ENCODE measurements around the gene NHS. TPM values are rescaled to one million over a fixed set of nuclear protein-coding genes. Genes with fewer than 3 reads are reported as not detected.

NHS gene
- total RNA-seq, 1 experiment from 2014 or later, result 5.7 TPM

GRCh38 chrX:17587366-17587765, 212.4 kb downstream of the NHS start:
- TF ChIP-seq JUND (IDR thresholded peaks at IDR 0.05) (no peak), CEBPB (IDR thresholded peaks at IDR 0.05; ENCODE audit: low read depth) (no peak), ZNF274 (IDR thresholded peaks at IDR 0.05; ENCODE audit: low read depth, low read length) (no peak), POLR2AphosphoS5 (IDR thresholded peaks at IDR 0.05; ENCODE audit: low read depth, low read length) (no peak), SRF (IDR thresholded peaks at IDR 0.05; ENCODE audit: low read depth) (no peak), CBX3 (IDR thresholded peaks at IDR 0.05; ENCODE audit: low read depth) (no peak), FOSL1 (IDR thresholded peaks at IDR 0.05; ENCODE audit: low read depth) (no peak), ZFX (IDR thresholded peaks at IDR 0.05) (no peak), SP1 (IDR thresholded peaks at IDR 0.05; ENCODE audit: low read depth) (no peak), REST (IDR thresholded peaks at IDR 0.05; ENCODE audit: low read depth) (no peak), ATF3 (IDR thresholded peaks at IDR 0.05) (no peak), YY1 (IDR thresholded peaks at IDR 0.05; ENCODE audit: extremely low read depth, insufficient replicate concordance, low read depth, low read length) (no peak), EGR1 (IDR thresholded peaks at IDR 0.05; ENCODE audit: low read depth) (no peak), POLR2A (IDR thresholded peaks at IDR 0.05; ENCODE audit: borderline replicate concordance, extremely low read depth, insufficient read depth, insufficient read length) (no peak), MAX (IDR thresholded peaks at IDR 0.05) (no peak), ELF1 (IDR thresholded peaks at IDR 0.05; ENCODE audit: borderline replicate concordance, low read depth) (no peak), EZH2 (IDR thresholded peaks at IDR 0.05) (no peak), ZBTB33 (IDR thresholded peaks at IDR 0.05; ENCODE audit: extremely low read depth, insufficient replicate concordance, low read length) (no peak)
- no peak overlapping the region for H3K4me2 ChIP-seq (ENCODE audit: low read length)
- no peak overlapping the region for H3K27ac ChIP-seq (ENCODE audit: low read depth, low read length)
- ATAC-seq (no peak), DNase-seq (ENCODE audit: low read depth, low spot score) (no peak)
- no peaks in the 10 kb centered on the region for H3K9me2 ChIP-seq (ENCODE audit: insufficient read depth)
- peaks cover 0 to 8% of the 10 kb centered on the region in 2 experiments; a peak in 2 of 4 replicates for H3K4me1 ChIP-seq (ENCODE audit: control insufficient read depth in 1 of 2, insufficient read depth in 2 of 2, low read length in 2 of 2)
- CTCF ChIA-PET, result no interaction called here
- H2AFZ ChIP-seq (ENCODE audit: low read depth, low read length, poor library complexity, severe bottlenecking), result no peak overlapping the region
- no peaks in the 10 kb centered on the region for H3K36me3 ChIP-seq (ENCODE audit: control insufficient read depth in 1 of 2, insufficient read depth in 2 of 2, low read length in 2 of 2)
- no peaks in the 10 kb centered on the region for H4K20me1 ChIP-seq (ENCODE audit: insufficient read depth)
- POLR2A ChIA-PET, result no interaction called here
- intact Hi-C loops (cut with micrococcal nuclease), result no loop called here
- RAD21 ChIA-PET (ENCODE audit: low non-redundant PET in 1 of 2, low total read pairs in 2 of 2, uncharacterized antibody in 2 of 2, unreplicated experiment in 2 of 2), result no interaction called here
- H3K9ac ChIP-seq (ENCODE audit: low read length), result no peak overlapping the region
- BruUV-seq (replicated peaks), result no TSS peak
- H3K9me3 ChIP-seq (ENCODE audit: control insufficient read depth in 1 of 2, insufficient read depth in 1 of 2, low read depth in 1 of 2, low read length in 2 of 2), result no peaks in the 10 kb centered on the region
- H3K79me2 ChIP-seq (ENCODE audit: insufficient read depth, low read length), result no peaks in the 10 kb centered on the region
- no peak overlapping the region for H3K4me3 ChIP-seq (replicated peaks in 1 of 2; ENCODE audit: low read depth in 1 of 2, low read length in 2 of 2)
- H3K27me3 ChIP-seq (ENCODE audit: insufficient read depth, low read length), result no peaks in the 10 kb centered on the region
